ENCODE measurements around the gene ECPAS.

GRCh38 chr9:111454751-111455150 is 29.4 kb downstream of the ECPAS start:
- TF ChIP-seq CTCF (IDR thresholded peaks at IDR 0.05; ENCODE audit: insufficient read depth, low read length, poor library complexity, severe bottlenecking) (no peak), EZH2phosphoT487 (conservative IDR thresholded peaks at IDR 0.05; ENCODE audit: low read length) (no peak)

Measured in SU-DHL-6 (cell line).